ENCODE measurements around the gene CLEC1B.

DNA sequence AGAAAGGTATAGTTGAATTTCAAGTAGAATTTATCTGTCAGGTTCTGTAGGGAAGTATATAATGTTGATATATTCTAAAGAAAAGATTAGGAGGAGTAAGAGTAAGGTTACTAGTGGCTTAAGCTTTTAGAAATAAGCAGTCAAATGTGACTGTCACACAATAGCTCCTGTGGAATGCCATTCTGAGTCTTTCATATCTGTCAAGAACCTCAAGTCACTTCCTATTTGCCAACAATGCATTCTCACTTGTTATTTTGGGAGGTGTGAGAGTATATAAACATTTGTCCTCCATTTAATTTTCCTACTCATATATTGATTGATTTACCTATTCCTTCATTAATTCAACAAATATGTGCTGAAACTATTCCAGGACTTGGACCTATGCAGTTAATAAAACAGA lies 43.2 kb upstream of the CLEC1B start:
- TF ChIP-seq, protein P1, sequence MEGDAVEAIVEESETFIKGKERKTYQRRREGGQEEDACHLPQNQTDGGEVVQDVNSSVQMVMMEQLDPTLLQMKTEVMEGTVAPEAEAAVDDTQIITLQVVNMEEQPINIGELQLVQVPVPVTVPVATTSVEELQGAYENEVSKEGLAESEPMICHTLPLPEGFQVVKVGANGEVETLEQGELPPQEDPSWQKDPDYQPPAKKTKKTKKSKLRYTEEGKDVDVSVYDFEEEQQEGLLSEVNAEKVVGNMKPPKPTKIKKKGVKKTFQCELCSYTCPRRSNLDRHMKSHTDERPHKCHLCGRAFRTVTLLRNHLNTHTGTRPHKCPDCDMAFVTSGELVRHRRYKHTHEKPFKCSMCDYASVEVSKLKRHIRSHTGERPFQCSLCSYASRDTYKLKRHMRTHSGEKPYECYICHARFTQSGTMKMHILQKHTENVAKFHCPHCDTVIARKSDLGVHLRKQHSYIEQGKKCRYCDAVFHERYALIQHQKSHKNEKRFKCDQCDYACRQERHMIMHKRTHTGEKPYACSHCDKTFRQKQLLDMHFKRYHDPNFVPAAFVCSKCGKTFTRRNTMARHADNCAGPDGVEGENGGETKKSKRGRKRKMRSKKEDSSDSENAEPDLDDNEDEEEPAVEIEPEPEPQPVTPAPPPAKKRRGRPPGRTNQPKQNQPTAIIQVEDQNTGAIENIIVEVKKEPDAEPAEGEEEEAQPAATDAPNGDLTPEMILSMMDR (IDR thresholded peaks at IDR 0.05; ENCODE audit: insufficient read depth, low read depth, low read length), result no peak
- TF ChIP-seq EZH2 (IDR thresholded peaks at IDR 0.05; ENCODE audit: insufficient read depth, low read length), result no peak
